ENCODE measurements around the gene PRM3.

PRM3 gene

DNA sequence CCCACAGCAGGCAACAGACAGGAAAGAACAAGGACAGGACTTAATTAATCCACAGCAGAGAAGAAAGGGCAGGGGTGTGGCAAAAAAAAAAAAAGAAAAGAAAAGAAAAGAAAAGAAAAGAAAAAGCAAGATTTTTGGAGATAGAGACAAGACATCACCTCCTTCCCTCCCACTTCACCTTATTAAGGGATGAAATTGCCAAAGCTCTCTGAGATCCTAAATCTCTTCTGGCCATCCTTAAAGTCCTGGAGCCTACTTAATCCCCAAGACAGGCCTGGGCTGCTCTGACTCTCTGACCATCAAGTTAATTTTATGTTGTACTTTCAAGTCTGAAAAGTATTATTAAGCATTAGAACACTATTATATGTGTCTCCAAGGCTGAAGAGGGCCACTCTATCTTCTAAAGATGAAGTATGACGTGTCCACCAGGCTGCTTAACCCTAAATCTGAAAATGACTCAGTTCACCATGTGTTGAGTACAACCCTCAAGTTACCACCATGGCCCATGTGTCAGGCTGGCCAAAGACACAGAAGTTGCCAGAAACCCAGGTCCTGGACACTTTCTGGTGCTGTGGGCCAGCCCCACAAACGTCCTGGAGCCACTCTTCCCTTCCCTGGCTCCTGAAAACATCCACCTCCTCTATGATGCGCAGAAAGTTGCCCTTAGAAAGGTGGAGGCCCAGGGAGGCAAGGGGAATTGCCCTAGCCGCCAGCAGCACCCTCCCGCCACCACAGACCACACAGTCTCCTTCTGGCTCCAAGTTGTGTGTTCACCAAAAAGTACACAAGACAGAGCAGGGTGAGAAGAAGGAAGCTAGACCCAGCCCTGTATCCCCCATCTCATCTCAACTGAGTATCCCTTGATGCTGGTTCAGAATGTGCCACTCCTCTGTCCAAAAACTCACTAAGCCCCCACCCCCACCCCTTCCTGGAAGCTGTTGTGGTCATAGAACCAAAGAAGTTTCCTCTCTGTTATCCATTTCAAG is 20.1 kb downstream of the PRM3 start:
- H3K27me3 ChIP-seq (ENCODE audit: control insufficient read depth, insufficient read depth, low read length) = no peaks in the 10 kb centered on the region
- peaks cover 12% of the 10 kb centered on the region for H3K4me1 ChIP-seq (ENCODE audit: control insufficient read depth, low read depth, low read length)
- peak overlapping the region; percentile 77 for H3K4me3 ChIP-seq (ENCODE audit: low read length)
- peaks cover 9% of the 10 kb centered on the region for H3K36me3 ChIP-seq (ENCODE audit: control insufficient read depth, low read depth, low read length)
- H3K27ac ChIP-seq (ENCODE audit: low read length) = no peak overlapping the region
- H3K9me3 ChIP-seq (ENCODE audit: control insufficient read depth, low read depth, low read length) = no peaks in the 10 kb centered on the region
- no peak overlapping the region for H3K9ac ChIP-seq (ENCODE audit: low read length)

DNA sequence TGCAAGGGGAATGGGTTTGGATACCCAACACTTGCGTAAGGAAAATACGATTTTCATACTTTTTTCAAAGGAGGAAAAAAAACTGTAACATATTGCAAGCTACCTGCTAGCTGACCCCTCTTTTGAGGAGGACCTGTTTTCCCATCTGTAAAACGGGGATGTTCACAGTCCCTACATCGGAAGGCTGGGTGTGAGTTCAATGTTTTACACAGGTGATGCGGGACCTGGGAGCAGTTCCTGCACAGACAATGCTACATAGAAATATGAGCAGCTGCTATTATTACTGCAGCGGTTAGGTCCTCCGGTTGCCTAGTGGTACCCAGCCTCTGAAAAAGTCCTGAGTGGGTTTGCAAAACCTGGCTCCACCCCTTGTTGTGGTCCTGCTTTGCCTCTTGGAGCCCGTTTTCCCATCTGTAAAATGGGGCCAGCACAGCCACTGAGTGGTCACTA is 20.9 kb downstream of the PRM3 start:
- Histone ChIP-seq H3K4me1 (ENCODE audit: control insufficient read depth, low read depth, low read length) (peaks cover 12% of the 10 kb centered on the region), H3K4me3 (ENCODE audit: low read length) (no peak overlapping the region)

DNA sequence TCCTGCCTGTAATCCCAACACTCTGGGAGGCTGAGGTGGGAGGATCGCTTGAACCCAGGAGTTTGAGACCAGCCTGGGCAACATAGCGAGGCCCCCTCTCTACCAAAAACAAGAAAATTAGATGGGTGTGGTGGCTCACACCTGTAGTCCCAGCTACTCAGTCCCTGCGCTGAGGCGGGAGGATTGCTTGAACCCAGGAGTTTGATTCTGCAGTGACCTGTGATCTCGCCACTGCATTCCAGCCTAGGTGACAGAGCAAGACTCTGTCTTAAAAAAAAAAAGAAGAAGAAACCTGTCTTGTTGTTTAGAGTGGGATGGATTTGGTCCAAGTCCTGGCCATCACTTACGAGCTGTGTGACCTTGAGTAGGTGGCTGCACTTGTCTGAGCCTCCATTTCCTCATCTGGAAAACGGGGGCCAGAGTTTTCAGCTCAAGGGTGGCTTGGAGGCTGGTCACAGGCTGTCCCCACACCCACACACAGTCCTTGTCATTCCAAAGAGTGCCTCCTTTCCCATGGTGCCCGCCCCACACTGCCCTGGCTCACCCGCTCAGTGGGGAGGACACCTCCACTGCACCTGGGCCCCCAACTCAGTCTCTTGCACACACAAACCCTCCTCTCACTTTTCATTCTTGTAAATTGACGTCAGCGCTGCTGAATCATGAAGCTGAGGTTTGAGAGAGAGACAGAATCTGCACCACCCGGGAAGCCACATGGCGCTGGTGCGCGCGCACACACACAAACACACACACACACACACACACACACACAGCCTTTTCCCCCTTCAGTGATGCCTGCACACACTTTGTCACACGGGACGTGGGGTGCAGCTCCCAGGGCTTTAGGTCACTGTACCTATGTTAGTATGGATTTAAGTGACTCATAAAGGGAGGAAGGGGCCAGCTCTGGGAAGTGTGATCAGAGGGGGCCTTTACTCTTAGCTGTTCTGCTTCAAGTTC is 21.6 kb downstream of the PRM3 start:
- Histone ChIP-seq H3K36me3 (ENCODE audit: control insufficient read depth, low read depth, low read length) (peaks cover 9% of the 10 kb centered on the region), H3K4me1 (ENCODE audit: control insufficient read depth, low read depth, low read length) (peaks cover 10% of the 10 kb centered on the region), H3K27ac (ENCODE audit: low read length) (no peak overlapping the region), H3K27me3 (ENCODE audit: control insufficient read depth, insufficient read depth, low read length) (no peaks in the 10 kb centered on the region), H3K4me3 (ENCODE audit: low read length) (no peak overlapping the region), H3K9ac (ENCODE audit: low read length) (no peak overlapping the region), H3K9me3 (ENCODE audit: control insufficient read depth, low read depth, low read length) (no peaks in the 10 kb centered on the region)

More for the DNA sequence above, 20.9 kb downstream of the PRM3 start:
- Histone ChIP-seq H3K9me3 (ENCODE audit: control insufficient read depth, low read depth, low read length) (no peaks in the 10 kb centered on the region), H3K27ac (ENCODE audit: low read length) (no peak overlapping the region), H3K9ac (ENCODE audit: low read length) (no peak overlapping the region), H3K36me3 (ENCODE audit: control insufficient read depth, low read depth, low read length) (peaks cover 9% of the 10 kb centered on the region), H3K27me3 (ENCODE audit: control insufficient read depth, insufficient read depth, low read length) (no peaks in the 10 kb centered on the region)

- Histone ChIP-seq H3K27ac (ENCODE audit: low read length) (no peak overlapping the region), H3K4me1 (ENCODE audit: control insufficient read depth, low read depth, low read length) (peaks cover 10% of the 10 kb centered on the region), H3K4me3 (ENCODE audit: low read length) (no peak overlapping the region), H3K9ac (ENCODE audit: low read length) (no peak overlapping the region), H3K27me3 (ENCODE audit: control insufficient read depth, insufficient read depth, low read length) (no peaks in the 10 kb centered on the region), H3K36me3 (ENCODE audit: control insufficient read depth, low read depth, low read length) (peaks cover 9% of the 10 kb centered on the region), H3K9me3 (ENCODE audit: control insufficient read depth, low read depth, low read length) (no peaks in the 10 kb centered on the region)
These were observed 22.5 kb downstream of the PRM3 start for GRCh38 chr16:11250786-11251524.

DNA sequence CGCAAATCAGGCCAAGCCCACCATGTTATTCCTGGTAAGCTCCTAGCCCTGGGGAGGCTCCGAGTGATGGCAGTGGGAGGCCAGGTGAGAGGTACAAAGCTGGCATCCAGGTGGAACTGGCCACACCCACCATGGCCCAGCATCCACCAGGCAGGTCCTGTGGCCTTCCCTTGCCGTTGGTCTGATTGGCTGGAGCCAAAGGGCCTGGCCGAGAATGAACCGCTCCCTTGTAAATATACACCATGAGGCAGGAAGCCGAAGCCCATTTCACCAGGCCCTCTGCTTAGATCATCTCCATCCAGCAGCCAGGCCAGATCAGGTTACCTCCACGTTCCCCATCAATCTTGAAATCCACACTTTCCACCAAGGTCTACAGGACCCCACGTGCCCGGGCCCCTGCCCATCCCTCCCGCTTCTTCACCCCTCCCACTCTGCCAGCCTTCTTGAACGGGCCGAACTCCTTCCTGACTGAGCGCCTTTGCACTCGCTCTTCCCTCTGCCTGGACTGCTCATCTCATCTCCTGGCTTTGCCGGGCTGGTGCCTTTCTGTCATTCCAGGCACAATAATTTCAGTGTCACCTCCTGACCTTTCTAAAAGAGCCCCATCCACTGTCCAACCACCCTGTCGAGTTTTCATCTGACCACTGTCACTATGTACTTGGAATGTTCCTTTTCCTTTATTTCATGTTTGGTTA is 23.2 kb downstream of the PRM3 start:
- Histone ChIP-seq H3K27ac (ENCODE audit: low read length) (no peak overlapping the region), H3K9ac (ENCODE audit: low read length) (no peak overlapping the region)

GRCh38 chr16:11249233-11250061 is 24.0 kb downstream of the PRM3 start:
- Histone ChIP-seq H3K4me1 (ENCODE audit: control insufficient read depth, low read depth, low read length) (peaks cover 10% of the 10 kb centered on the region), H3K36me3 (ENCODE audit: control insufficient read depth, low read depth, low read length) (peaks cover 9% of the 10 kb centered on the region), H3K9ac (ENCODE audit: low read length) (no peak overlapping the region), H3K27ac (ENCODE audit: low read length) (no peak overlapping the region), H3K27me3 (ENCODE audit: control insufficient read depth, insufficient read depth, low read length) (no peaks in the 10 kb centered on the region), H3K9me3 (ENCODE audit: control insufficient read depth, low read depth, low read length) (no peaks in the 10 kb centered on the region), H3K4me3 (ENCODE audit: low read length) (no peak overlapping the region)

More for the DNA sequence above, 23.2 kb downstream of the PRM3 start:
- Histone ChIP-seq H3K9me3 (ENCODE audit: control insufficient read depth, low read depth, low read length) (no peaks in the 10 kb centered on the region), H3K27me3 (ENCODE audit: control insufficient read depth, insufficient read depth, low read length) (no peaks in the 10 kb centered on the region), H3K4me3 (ENCODE audit: low read length) (no peak overlapping the region), H3K36me3 (ENCODE audit: control insufficient read depth, low read depth, low read length) (peaks cover 9% of the 10 kb centered on the region), H3K4me1 (ENCODE audit: control insufficient read depth, low read depth, low read length) (peaks cover 10% of the 10 kb centered on the region)

GRCh38 chr16:11248133-11248532 is 25.3 kb downstream of the PRM3 start:
- H3K36me3 ChIP-seq (ENCODE audit: control insufficient read depth, low read depth, low read length) = peaks cover 7% of the 10 kb centered on the region
- no peaks in the 10 kb centered on the region for H3K4me1 ChIP-seq (ENCODE audit: control insufficient read depth, low read depth, low read length)
- no peaks in the 10 kb centered on the region for H3K27me3 ChIP-seq (ENCODE audit: control insufficient read depth, insufficient read depth, low read length)
- no peak overlapping the region for H3K9ac ChIP-seq (ENCODE audit: low read length)
- H3K9me3 ChIP-seq (ENCODE audit: control insufficient read depth, low read depth, low read length) = no peaks in the 10 kb centered on the region
- no peak overlapping the region for H3K4me3 ChIP-seq (ENCODE audit: low read length)
- H3K27ac ChIP-seq (ENCODE audit: low read length) = no peak overlapping the region

GRCh38 chr16:11245988-11246387 is 27.4 kb downstream of the PRM3 start:
- H3K9ac ChIP-seq (ENCODE audit: low read length) = no peak overlapping the region
- no peaks in the 10 kb centered on the region for H3K36me3 ChIP-seq (ENCODE audit: control insufficient read depth, low read depth, low read length)
- H3K4me3 ChIP-seq (ENCODE audit: low read length) = no peak overlapping the region
- no peak overlapping the region for H3K27ac ChIP-seq (ENCODE audit: low read length)
- no peaks in the 10 kb centered on the region for H3K27me3 ChIP-seq (ENCODE audit: control insufficient read depth, insufficient read depth, low read length)
- H3K4me1 ChIP-seq (ENCODE audit: control insufficient read depth, low read depth, low read length) = no peaks in the 10 kb centered on the region
- H3K9me3 ChIP-seq (ENCODE audit: control insufficient read depth, low read depth, low read length) = no peaks in the 10 kb centered on the region

- H3K9me3 ChIP-seq (ENCODE audit: control insufficient read depth, low read depth, low read length) = no peaks in the 10 kb centered on the region
- no peaks in the 10 kb centered on the region for H3K4me1 ChIP-seq (ENCODE audit: control insufficient read depth, low read depth, low read length)
- no peak overlapping the region for H3K9ac ChIP-seq (ENCODE audit: low read length)
- no peak overlapping the region for H3K4me3 ChIP-seq (ENCODE audit: low read length)
- H3K36me3 ChIP-seq (ENCODE audit: control insufficient read depth, low read depth, low read length) = no peaks in the 10 kb centered on the region
- H3K27me3 ChIP-seq (ENCODE audit: control insufficient read depth, insufficient read depth, low read length) = no peaks in the 10 kb centered on the region
- no peak overlapping the region for H3K27ac ChIP-seq (ENCODE audit: low read length)
These were observed 28.1 kb downstream of the PRM3 start for GRCh38 chr16:11245222-11245737.

DNA sequence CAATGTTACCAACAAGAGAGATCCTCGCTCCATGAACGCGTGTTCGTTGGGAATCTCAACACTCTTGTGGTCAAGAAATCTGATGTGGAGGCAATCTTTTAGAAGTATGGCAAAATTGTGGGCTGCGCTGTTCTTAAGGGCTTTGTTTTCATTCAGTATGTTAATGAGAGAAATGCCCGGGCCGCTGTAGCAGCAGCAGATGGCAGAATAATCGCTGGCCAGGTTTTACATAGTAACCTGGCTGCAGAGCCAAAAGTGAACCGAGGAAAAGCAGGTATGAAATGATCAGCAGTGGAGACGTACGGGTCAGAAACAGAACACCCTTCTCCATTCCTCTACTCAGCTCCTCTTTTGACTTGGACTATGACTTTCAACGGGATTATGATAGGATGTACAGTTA is 30.8 kb downstream of the PRM3 start:
- Histone ChIP-seq H3K36me3 (ENCODE audit: control insufficient read depth, low read depth, low read length) (no peaks in the 10 kb centered on the region), H3K27me3 (ENCODE audit: control insufficient read depth, insufficient read depth, low read length) (no peaks in the 10 kb centered on the region), H3K27ac (ENCODE audit: low read length) (no peak overlapping the region), H3K4me3 (ENCODE audit: low read length) (no peak overlapping the region), H3K9me3 (ENCODE audit: control insufficient read depth, low read depth, low read length) (no peaks in the 10 kb centered on the region), H3K9ac (ENCODE audit: low read length) (no peak overlapping the region), H3K4me1 (ENCODE audit: control insufficient read depth, low read depth, low read length) (no peaks in the 10 kb centered on the region)

Measured in iPS-18a (cell line).